COLO829 (cell line): ENCODE data around the gene ZC3H8.
"Not testable (repeated sequence)": the region's sequence is repeated elsewhere in the genome, so short reads cannot be mapped to it uniquely, and the experiment has no call there.

ENCODE experiments used
- DNase-seq: peaks from one replicate; pipeline ENCODE4 v3.0.0; 2012; ENCODE audit warnings: low spot score

ZC3H8 gene

DNA sequence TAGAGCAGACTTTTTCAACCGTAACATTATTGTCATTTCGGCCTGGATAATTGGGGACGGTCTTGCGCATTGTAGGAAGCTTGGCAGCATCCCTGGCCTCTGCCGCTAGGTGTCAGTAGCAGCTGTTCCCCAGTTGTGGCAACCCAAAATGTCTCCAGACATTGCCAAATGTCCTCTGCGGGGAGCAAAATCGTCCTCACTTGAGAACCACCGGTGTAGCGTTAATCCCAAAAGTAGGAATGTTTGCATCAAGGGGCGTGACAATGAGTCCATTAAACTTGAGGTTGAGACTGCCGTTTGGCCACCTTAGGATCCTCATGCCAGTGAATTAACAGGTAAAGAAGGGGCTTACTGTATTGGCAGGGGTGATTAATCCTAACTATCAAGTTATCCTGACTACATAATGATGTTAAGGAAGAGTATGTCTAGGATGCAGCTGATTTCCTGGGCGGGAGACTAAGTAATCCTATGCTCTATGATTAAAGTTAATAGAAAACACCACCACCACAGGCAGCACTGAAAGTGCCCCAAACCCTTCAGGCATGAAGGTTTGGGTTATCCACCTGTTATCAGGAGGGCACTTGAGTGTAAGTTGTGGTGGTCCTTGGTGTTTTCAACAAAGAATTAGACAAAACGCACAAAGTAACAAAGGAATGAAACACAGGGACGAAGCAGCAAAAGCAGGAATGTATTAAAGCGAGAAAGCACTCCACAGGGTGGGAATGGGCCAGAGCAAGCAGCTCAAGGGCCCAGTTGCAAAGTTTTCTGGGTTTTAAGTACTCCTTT, 4.9 kb upstream of the ZC3H8 start:
- peak; percentile 45 for DNase-seq

DNA sequence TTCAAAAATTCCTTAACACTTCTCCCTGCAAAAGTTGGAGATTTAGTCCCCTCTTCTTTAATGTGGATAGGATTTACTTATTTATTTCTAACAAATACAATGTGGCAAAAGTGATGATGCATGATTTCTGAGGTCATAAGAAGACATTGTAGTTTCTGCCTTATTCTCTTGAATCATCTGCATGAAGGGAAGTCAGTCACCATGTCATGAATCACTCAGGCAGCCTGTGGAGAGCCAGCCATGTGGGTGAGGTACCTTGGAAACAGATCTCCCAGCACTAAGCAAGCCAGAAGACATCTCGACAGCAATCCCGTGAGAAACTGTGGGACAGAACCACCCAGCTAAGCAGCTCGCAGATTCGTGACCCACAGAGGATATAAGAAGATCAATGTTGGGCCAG, 2.7 kb upstream of the ZC3H8 start:
- DNase-seq, result no peak

DNA sequence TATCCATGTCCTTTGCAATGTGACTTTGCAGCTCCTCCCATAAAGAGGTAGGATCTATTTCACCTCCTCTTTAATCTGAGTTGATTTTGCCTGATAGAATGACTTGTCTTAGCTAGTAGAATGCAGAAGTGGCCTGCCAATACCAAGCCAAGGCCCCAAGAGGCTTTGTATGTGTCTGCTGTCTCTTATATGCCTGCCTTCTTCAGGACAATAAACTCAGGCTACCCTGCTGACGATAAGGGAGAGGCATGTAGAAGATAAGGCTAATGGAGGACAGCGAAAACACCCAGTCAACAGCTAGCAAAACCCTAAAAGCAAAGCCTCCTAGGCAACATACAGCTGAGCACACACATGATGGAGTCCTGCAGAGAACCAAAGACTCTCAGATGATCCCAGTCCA, 1.8 kb upstream of the ZC3H8 start:
- DNase-seq, result no peak

DNA sequence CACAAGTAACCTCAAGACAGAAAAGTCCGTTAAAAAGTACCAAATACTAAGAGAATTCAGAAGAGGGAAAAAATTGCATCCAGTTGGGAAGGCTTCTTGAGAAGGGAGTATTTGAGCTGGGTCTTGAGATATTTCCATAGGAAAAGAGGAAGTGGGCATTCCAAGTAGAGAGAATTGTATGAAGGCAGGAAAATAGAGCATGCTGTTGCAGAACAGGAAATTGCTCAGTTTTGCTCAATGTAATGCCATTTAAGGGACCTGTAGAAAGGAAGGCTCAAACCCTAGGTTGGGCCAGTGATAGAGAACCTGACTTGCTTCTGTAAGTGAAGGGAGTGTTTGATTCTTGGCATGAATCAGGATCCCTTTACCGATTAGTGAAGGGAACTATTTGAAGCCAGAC, 1.0 kb upstream of the ZC3H8 start:
- DNase-seq, result no peak

DNA sequence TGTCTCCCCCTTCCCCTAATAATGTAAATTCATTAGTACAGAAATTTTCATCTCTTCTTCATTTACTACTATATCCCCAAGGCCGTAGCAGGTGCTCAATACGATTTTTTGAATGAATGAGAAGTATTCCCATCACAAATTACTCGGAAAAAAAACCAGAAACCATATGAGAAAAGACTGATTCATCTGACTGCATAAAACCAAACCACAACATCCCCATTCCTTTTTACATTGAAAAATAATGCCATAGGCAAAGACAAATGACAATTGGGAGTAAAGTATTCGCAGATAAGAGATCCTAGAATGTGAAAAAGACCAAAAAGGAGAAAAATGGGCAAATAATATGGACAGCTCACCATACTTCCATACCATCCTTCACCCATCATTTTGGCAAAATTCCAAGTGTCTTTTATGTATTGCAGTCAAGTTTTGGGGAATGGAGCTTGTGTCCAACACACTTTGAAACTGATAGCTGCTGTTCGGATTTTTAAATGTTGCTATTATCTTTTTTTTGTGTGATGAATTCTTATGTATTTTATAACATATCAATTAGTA, 1.5 kb downstream of the ZC3H8 start:
- no peak for DNase-seq

DNA sequence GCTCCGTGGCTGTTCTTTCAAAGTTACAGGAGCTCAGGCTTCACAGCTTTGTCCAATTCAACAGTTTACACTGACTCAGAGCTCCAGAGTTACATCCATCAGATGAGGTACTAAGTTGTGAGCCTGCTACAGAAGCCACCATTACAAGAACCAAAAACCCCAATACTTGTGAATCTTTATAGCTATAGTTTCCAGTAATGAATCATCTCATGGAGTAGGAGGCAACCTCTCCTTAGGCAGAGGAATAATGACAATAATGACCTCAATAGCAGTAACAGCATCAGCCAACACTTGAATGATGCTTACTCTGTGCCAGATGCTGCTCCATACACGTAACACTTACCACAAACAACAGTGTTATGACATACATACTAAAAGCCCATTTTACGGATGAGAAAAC, 3.6 kb downstream of the ZC3H8 start:
- DNase-seq, result no peak

DNA sequence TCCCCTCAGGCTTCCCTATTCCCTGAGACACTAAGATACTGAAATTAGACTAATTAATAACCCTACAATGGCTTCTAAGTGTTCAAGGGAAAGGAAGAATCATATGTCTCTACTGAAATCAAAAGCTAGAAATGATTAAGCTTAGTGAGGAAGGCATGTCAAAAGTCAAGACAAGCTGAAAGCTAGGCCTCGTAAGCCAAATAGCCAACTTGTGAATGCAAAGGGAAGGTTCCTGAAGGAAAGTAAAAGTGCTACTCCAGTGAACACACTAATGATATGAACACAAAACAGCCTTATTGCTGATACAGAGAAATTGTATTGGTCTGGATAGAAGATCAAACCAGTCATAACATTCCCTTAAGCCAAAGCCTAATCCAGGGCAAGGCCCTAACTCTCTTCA, 10.0 kb downstream of the ZC3H8 start:
- DNase-seq, result no peak

DNA sequence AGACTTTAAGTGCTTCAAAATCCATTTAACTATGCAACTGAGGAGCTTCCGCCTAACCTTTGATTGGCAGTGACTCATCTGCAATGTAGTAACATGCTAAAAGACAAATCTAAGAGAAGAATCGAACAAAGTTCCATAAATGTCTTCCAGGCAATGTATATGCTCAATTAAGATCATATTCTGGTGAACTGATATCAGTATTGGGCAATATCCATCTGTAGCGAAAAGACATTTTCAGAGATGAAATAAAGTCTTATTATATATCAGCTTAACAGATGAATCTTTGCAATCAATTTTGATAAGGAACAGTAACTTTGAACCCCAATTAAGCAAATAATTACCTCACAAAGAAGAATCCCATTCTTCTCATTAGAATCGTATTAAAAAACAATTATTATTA, 11.6 kb downstream of the ZC3H8 start:
- no peak for DNase-seq

DNA sequence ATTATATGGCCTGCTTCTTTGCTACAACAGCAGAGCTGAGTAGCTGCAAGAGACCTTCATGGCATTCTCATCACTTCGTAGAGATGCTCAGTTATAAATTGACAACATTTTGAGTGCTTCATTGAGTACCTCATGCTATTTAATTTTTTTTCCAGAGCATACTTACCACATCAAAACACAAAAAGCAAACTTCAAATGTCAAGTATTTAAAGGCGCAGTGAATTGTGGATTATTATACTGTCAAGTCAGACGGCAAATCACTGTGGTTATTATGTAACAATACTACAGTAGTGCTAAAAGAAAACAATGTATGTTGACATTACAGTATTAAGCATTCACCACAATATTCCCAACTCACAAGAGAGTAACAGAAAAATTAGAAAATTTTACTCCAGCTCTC, 12.5 kb downstream of the ZC3H8 start:
- no peak for DNase-seq

DNA sequence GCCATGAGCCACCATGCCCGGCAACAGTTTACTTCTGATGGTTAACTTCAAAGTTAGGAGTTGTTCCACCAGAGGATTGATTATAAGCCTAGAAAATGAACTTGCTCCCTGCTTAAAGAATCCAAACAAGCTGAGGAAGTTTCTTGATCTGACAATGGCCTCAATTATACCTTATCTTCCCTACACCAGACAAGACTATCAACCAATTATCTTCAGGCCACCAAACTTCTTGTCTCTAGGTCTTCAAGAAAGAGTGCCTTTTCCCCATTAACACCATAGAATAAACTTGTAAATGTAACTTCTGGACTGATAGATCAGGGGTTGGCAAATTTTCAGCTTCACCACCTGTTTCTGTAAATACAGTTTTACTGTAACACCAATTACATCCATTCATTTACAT, 15.0 kb downstream of the ZC3H8 start:
- no peak for DNase-seq

DNA sequence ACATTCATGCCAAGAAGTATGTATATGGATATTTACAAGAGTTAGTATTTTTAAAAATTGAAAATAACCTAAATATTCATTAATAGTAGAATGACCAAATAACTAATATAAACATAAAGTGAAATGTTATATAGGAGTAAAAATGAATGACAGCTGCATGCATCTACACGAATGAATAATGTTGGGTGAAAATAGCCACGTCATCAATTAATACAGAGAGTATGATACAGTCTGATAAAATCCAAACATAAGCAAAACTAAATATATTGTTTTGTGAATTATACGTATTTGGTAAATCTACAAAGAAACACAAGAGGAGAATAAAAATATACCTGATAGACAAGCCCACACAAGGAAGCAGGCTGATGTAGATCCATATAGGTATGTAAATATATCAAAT, 24.5 kb downstream of the ZC3H8 start:
- no peak for DNase-seq

DNA sequence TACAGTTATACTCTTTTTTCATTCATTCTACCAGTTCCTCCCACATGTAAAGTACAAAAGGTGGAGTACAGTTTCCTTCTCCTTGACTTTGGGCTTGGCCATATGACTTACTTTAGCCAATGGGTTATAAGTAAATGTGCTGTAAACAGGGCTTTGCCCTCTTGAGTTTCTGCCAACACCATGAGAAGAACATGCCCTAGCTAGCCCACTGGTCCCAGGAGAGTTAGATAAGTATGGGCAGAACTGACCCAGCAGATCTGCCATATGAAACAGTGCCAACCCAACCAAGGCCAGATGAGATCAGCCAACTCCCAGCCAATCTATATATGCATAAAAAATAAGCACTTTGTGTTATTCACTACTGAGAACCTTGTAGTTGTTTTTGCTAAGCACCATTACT, 25.5 kb downstream of the ZC3H8 start:
- peak; percentile 19 for DNase-seq

DNA sequence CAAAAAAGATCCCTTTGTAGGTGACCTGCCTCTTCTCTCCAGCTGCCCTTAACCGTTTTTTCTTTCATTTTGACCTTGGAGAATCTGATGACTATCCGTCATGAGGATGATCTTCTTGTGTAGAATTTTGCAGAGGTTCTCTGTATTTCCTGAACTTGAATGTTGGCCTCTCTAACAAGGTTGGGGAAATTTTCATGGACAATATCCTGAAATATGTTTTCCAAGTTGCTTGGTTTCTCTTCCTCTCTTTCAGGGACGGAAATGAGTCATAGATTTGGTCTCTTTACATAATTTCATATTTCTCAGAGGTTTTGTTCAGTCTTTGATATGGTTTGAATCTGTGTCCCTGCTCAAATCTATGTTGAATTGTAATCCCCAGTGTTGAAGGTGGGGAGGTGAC, 34.0 kb downstream of the ZC3H8 start:
- DNase-seq, result no peak

DNA sequence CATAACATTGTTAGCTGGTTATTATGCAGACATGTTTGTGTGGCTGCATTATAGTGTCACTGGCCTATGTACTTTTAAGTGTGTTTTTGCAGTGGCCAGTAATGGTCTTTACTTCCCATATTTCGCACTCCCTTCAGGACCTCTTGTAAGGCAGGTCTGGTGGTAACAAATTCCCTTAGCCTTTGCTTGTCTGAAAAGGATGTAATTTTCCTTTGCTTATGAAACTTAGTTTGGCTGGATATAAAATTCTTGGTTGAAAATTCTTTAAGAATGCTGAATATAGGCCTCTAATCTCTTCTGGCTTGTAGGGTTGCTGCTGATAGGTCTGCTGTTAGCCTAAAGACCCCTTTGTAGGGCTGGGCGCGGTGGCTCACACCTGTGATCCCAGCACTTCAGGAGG, 34.7 kb downstream of the ZC3H8 start:
- DNase-seq, result no peak

DNA sequence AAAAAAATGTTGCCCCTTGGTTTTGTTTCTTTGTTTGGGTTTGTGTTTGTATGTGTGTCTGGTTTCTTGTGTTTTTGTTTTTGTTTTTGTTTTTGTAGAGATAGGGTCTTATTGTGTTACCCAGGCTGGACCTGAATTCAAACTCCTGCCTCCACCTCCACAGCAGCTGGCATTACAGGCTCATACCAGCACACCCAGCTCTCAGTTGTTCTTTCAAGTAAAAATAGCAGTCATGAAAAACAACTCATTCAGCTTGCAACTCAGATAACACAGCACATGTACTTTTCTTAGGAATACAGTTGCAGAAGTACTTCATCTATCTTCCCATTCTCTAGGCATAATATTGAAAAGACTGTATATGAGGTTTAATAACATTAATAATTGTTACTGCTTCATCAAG, 37.0 kb downstream of the ZC3H8 start:
- no peak for DNase-seq

DNA sequence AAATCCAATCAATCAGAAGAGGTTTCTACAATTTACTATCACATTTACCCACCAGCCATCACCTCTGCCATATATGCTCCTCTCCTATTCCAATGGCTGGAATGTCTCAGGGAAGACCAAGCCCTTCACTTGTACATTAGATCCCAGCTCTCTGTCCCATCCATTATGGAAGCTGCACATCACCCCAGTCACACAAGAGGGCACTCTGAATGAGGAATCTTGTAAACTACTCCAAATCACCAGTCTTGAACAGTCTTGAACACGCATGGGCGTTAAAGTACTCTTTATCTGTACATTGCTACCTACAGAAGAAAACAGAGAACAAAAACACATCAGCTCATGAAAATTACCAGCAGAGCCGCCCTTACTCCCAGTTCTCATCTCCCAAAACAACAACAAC, 38.7 kb downstream of the ZC3H8 start:
- DNase-seq, result no peak

DNA sequence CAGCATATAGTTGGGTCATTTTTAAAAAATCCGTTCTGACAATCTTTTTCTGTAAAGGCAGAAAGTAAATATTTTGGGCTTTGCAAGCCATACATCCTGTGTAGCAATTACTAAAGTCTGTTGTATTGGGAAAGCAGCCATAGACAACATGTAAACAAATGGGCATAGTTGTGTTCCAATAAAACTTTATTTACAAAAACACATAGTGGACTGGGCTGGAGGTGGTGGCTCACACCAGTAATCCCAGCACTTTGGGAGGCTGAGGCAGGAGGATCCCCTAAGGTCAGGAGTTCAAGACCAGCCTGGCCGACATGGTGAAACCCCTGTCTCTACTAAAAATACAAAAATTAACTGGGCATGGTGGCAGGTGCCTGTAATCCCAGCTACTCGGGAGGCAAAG, 46.9 kb downstream of the ZC3H8 start:
- not testable (repeated sequence) for DNase-seq

DNA sequence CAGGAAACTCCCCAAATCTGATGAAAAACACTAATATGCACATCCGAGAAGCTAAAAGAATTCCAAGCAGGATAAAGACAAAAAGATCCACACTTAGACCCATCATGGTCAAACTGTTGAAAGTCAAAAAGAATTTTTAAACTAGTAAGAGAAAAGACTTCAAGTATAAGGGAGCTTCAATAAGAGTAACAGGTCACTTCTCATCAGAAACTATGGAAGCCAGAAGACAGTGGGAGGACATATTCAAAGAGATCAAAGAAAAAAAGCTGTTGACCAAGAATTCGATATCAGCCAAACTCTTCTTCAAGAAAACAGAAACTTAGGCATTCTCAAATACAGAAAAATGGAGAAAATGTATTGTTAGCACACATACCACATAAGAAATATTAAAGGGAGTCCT, 50.4 kb downstream of the ZC3H8 start:
- DNase-seq, result no peak

DNA sequence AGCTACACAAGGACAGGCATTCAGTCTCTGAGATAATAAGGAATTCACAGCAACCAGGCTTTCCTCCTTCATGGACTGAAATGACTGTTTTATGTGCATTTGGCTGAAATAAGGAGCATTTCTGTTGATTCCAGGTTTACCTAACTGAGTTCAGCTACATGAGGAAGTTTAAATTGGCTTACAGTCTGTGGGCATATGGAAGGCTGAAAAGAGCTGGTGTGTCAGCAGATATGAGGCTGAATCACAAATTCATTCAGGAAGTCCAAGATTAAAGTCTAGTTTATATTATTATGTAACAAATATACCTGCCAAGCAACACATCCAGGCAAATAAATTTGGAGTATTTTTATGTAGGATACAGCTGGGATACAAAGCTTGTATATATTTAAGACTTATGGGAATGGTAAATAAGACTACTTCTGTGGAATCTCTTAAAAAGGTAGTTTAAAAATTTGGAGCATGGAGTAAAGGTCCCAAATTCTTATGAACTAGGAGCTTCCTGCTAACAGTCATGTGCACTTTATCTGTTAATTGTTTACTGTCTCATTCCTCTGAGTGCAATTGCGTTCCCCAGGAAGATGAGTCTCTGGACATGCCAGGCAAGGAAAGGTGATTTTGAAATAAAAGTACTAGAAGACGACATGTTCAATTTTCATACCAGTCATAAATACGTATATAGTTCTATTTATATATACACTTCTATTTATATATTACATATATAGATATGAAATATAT, 53.0 kb downstream of the ZC3H8 start:
- no peak for DNase-seq

DNA sequence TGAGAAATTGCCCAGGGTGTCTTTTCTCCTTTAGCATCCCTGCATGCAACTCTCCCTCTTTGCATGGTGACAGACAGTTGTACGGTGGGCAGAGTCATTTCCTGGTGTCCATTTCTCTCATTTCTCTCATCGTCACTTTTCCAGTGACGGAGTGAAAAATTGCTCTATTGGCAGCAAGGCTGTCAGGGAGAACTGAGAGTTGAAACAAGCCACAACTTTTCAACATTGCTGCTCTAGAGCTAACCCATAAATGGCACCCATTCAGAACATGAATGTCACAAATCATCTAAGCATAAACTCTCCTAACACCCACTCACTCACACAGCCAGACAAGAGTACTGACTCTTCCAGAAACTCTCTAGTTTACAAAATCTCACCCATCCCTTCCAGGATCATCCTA, 55.7 kb downstream of the ZC3H8 start:
- DNase-seq, result peak; percentile 15

DNA sequence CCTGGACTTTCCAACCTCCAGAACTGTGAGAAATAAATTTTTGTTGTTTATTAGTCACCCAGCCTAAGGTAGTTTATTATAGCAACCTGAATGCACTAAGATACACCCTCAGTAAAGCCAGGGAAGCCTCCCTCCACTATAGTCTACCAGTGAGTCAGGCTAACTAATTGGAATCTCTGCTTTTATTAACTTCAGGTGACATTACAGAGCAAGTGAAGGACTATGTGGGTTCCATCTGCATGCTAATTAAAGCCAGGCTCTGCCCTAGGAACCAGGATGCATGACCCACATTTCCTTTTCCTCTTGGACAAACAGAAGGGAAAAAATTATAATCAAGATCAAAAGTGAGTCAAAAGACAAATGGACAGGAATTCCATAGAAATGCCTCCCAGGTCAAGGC, 56.1 kb downstream of the ZC3H8 start:
- no peak for DNase-seq

DNA sequence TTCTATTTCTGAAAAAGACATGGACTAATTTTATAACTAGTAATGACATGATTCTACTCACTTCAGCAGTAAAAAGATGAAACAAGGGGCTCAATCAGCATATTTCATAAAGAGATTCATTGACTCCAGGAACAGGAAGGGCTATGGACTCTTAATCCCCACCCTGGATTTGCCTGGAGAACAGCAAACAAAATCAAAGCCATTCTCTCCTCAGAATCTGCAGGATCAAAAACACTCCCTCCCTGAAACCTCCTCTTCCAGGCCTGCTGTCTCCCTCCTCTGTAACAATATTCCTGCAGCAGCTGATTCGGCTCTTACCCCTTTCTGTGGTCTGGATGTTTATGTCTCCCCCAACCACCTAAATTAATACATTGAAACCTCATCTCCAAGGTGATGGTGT, 57.0 kb downstream of the ZC3H8 start:
- peak; percentile 15 for DNase-seq

DNA sequence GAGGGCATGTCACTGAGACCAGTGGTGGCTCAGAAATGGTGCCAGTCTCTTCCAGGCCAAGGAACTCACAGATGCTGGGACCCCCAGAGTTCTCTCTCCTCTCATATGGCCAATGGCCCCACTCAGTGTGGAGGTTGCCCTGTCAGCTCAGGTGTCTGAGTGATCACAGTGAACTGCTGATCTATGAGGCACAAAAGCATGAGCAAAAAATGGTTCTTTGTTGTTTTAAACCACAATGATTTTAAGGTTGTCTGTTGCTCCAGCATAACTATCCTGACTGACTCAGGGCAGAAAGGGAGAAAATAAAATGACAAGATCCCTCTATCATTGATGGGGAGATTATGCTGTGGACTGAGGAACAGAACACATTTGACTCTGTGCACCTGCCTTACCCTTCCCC, 58.9 kb downstream of the ZC3H8 start:
- no peak for DNase-seq
